Effector memory CD4-positive, alpha-beta T cell (primary cell): ENCODE results near the gene NUDT15.
A peak's percentile ranks its signal among the peaks of the same experiment; 100 is the strongest.
"Not testable (repeated sequence)": the region's sequence is repeated elsewhere in the genome, so short reads cannot be mapped to it uniquely, and the experiment has no call there.

ENCODE experiments used
- DNase-seq, 3 donors: peaks; one replicate each; pipeline ENCODE4 v3.0.0-alpha.2; 2020
- H3K27ac ChIP-seq: 2 replicates; pipeline ENCODE4 v1.7.0; 2013; ENCODE audit warnings: mild to moderate bottlenecking, low read length, moderate library complexity; ENCODE audit not compliant: insufficient read depth, poor library complexity, severe bottlenecking
- H3K27me3 ChIP-seq: replicated peaks from 2 replicates; pipeline ENCODE4 v1.7.0; 2013; ENCODE audit warnings: mild to moderate bottlenecking, low read length; ENCODE audit not compliant: insufficient read depth, control insufficient read depth, poor library complexity, severe bottlenecking
- H3K36me3 ChIP-seq: 2 replicates; pipeline ENCODE4 v1.7.0; 2013; ENCODE audit warnings: mild to moderate bottlenecking, low read length, moderate library complexity; ENCODE audit not compliant: control insufficient read depth, insufficient read depth
- H3K4me1 ChIP-seq: 2 replicates; pipeline ENCODE4 v1.7.0; 2013; ENCODE audit warnings: low read length, mild to moderate bottlenecking; ENCODE audit not compliant: control insufficient read depth, insufficient read depth, poor library complexity, severe bottlenecking
- H3K4me3 ChIP-seq: 2 replicates; pipeline ENCODE4 v1.7.0; 2013; ENCODE audit warnings: low read length, low read depth, mild to moderate bottlenecking; ENCODE audit not compliant: insufficient read depth, poor library complexity, severe bottlenecking
- H3K9me3 ChIP-seq: 2 replicates; pipeline ENCODE4 v1.7.0; 2013; ENCODE audit warnings: mild to moderate bottlenecking, low read length, moderate library complexity; ENCODE audit not compliant: control insufficient read depth
- total RNA-seq, 3 donors: gene quantifications; one replicate each; lab custom pipeline; 2026; lab: John Stamatoyannopoulos, UW

Gene NUDT15
- 8.1 to 26.5 (median 14.4) reads per million in 3 donors for total RNA-seq

DNA sequence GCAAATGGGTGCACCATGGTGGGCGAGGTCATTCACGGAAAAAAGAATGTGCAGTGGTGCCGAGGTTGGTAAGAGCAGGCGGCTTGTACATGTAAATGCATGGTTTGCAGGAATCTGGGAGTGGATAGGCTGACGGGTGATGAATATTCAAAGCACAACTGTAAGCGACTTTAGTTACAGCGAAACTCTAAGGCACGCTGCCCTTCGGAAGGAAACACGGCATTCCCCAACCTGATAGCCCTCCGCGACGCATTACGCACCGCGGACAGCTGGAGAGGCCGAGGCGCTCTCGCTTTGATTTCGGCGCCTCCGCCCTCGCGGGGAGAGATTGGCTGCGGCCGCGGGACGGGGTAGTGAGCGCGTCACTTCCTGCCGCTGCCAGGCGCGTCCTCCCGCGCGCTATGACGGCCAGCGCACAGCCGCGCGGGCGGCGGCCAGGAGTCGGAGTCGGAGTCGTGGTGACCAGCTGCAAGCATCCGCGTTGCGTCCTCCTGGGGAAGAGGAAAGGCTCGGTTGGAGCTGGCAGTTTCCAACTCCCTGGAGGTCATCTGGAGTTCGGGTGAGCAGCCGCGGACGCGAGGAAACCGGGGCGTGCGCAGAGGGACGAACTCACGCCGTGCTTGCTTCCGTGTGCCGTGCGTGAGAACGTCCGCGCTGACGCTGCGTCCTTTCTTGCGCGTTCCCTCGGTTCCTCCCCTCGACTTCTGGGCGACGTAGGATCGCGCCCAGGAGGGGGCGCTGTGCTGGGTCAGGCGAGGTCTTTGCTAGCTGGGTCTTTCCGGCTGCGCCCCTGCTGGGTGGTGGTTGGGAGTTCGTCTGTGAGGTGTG, at the start of gene NUDT15:
NUDT15 (plus strand) TSS at position 381 of the 828 bp plus-strand sequence; CDS start at position 402, 21 bp downstream.
- Histone ChIP-seq H3K27ac (peak within 1 kb of the TSS; percentile 94), H3K27me3 (no peaks in the 10 kb centered on the region), H3K4me3 (peak within 1 kb of the TSS; percentile 77), H3K4me1 (peaks cover 8% of the 10 kb centered on the region), H3K36me3 (peaks cover 7% of the 10 kb centered on the region), H3K9me3 (no peaks in the 10 kb centered on the region)
- DNase-seq, result peak; percentile 92 to 94 (median 92)

DNA sequence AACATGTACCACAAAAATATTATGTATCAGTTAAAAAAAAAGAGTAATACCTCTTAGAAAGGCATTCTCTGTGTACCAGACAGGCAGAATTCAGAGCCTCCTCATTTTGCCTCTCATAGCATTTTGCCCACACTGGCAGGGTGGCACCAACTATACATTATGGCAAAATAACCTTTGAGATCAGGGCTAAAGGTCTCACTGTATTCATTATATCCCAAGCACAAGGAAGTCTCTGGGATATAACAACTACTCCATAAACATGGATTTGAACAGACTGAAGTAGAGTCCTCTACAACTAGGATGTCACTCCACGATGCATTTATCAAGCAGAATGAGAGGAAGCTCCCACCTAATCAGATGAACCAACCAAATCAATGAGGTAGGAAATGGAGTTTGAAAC, 47.1 kb upstream of the NUDT15 start:
- no peak overlapping the region for H3K27ac ChIP-seq

DNA sequence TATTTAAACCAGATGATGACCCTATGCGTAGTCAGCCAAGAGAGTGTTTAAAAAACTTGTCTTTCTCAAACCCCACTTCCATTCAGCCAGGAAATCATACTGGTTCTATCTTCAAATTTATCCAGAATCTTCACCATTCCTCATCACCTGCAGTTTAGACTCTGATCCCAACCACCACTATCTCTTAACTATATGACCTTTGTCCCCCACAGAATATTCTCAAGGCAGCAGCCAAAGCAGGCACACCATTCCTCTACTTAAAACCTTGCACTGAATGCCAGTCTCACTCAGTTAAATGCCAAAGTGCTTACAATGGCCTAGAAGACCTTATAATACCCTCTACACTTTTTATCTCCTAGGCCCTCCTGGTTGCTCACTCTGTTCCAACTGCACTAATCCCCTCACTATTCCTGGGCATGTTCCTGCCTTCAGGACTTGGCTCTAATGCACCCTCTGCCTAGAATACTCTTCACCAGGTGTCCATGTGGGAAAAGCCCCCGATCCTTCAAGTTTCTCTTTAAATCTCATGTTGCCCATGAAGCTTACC, 46.5 kb upstream of the NUDT15 start:
- no peaks in the 10 kb centered on the region for H3K27me3 ChIP-seq
- no peak overlapping the region for H3K27ac ChIP-seq
- no peak overlapping the region for H3K4me3 ChIP-seq
- H3K9me3 ChIP-seq, result no peaks in the 10 kb centered on the region
- H3K36me3 ChIP-seq, result peaks cover 28% of the 10 kb centered on the region
- DNase-seq, result no peak
- H3K4me1 ChIP-seq, result no peaks in the 10 kb centered on the region

More for the DNA sequence above, 47.1 kb upstream of the NUDT15 start:
- no peaks in the 10 kb centered on the region for H3K27me3 ChIP-seq
- no peak for DNase-seq
- H3K9me3 ChIP-seq, result no peaks in the 10 kb centered on the region
- H3K4me3 ChIP-seq, result no peak overlapping the region
- H3K4me1 ChIP-seq, result no peaks in the 10 kb centered on the region
- H3K36me3 ChIP-seq, result peaks cover 34% of the 10 kb centered on the region

DNA sequence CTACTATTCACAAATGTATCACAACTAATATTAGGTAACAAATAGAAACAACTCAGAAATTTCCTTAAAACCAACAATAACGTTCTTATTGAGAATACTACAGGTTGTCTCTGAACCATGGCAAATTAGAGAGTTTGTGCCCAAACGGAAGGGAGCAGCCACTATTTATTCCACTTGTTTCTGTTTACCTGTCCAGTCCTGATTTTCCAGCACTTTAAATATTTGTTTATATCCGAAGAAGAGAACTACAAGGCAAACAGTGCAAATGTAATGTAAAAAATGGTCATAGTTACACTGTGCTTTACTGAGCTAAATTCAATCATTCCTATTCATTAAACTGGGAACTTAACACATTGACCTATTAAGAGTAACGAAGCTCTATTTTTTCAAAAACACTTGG, 45.7 kb upstream of the NUDT15 start:
- H3K27me3 ChIP-seq, result no peaks in the 10 kb centered on the region
- H3K4me3 ChIP-seq, result no peak overlapping the region
- no peak overlapping the region for H3K27ac ChIP-seq
- H3K4me1 ChIP-seq, result no peaks in the 10 kb centered on the region
- H3K36me3 ChIP-seq, result peaks cover 27% of the 10 kb centered on the region
- H3K9me3 ChIP-seq, result no peaks in the 10 kb centered on the region
- DNase-seq, result no peak

DNA sequence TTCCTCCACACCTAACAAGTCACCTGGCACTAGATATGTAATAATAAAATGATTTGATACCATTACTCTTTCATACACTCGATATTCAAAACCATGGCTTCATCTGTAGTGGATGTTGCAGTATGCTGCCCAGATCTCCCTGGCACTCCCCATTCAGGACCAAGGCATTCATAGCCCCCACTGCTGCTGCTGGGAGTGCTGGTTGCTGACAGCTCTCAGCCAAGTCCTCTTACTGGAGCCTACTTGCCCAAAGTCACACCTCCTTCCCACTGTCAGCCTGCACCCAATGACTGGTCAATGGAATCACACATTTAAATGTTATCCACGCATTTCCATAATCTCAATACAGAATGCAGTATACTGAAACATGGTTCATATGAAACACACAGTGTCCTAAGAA, 40.1 kb upstream of the NUDT15 start:
- no peak overlapping the region for H3K27ac ChIP-seq
- H3K4me3 ChIP-seq, result no peak overlapping the region
- H3K36me3 ChIP-seq, result peaks cover 12% of the 10 kb centered on the region
- H3K4me1 ChIP-seq, result no peaks in the 10 kb centered on the region
- no peaks in the 10 kb centered on the region for H3K27me3 ChIP-seq
- H3K9me3 ChIP-seq, result no peaks in the 10 kb centered on the region
- DNase-seq, result no peak

DNA sequence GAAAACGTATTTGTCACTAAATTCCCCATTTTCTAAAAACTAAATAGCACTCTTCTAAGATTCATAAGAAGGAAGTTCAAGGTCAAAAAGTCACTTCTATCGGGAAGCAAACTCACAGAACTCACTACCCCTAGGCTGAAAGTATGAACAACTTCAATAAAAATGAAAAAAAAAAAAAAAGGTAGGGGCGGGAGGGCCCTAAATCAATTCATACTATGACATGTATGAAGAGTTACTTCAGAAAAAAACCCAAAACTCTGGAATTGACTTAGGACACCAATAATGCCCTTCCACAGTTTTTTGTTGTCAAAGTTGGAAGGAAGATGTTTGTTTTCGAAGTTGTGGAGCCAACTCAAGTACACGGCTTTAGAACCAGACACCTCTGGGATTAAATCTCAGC, 37.6 kb upstream of the NUDT15 start:
- no peaks in the 10 kb centered on the region for H3K9me3 ChIP-seq
- DNase-seq, result no peak
- no peaks in the 10 kb centered on the region for H3K4me1 ChIP-seq
- peak overlapping the region; percentile 97 for H3K4me3 ChIP-seq
- no peak overlapping the region for H3K27ac ChIP-seq
- H3K27me3 ChIP-seq, result no peaks in the 10 kb centered on the region
- H3K36me3 ChIP-seq, result no peaks in the 10 kb centered on the region

DNA sequence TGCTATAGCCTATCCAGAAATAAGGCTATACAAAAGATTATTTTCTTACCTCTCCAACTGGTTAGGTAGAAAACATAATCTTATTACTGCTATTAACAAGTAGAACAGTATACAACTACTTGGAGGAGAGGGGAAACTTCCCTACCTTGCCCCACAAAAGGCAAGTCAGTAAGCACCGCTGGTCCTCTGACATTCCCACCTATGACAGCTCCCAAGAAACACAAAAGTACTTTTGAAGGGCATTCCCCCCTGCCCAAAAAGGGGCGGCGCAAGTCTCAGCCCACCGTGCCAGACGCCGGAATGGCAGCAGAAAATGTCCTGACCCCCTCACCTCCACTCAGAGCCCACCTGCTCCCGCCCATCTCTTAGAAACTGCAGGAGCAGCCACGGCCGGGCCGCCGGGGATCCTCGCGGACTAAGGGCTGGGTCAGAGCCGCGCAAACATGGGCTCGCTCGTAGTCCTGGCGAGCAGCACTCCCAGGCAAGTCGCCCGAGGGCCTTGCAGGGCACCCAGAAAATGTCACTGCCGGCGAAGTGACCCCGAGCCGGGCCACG, 36.9 kb upstream of the NUDT15 start:
- Histone ChIP-seq H3K4me1 (no peaks in the 10 kb centered on the region), H3K27ac (peak overlapping the region; percentile 61), H3K36me3 (no peaks in the 10 kb centered on the region), H3K27me3 (no peaks in the 10 kb centered on the region), H3K9me3 (no peaks in the 10 kb centered on the region), H3K4me3 (peak overlapping the region; percentile 97)
- peak in 1 of 3 donors; percentile 0 for DNase-seq

DNA sequence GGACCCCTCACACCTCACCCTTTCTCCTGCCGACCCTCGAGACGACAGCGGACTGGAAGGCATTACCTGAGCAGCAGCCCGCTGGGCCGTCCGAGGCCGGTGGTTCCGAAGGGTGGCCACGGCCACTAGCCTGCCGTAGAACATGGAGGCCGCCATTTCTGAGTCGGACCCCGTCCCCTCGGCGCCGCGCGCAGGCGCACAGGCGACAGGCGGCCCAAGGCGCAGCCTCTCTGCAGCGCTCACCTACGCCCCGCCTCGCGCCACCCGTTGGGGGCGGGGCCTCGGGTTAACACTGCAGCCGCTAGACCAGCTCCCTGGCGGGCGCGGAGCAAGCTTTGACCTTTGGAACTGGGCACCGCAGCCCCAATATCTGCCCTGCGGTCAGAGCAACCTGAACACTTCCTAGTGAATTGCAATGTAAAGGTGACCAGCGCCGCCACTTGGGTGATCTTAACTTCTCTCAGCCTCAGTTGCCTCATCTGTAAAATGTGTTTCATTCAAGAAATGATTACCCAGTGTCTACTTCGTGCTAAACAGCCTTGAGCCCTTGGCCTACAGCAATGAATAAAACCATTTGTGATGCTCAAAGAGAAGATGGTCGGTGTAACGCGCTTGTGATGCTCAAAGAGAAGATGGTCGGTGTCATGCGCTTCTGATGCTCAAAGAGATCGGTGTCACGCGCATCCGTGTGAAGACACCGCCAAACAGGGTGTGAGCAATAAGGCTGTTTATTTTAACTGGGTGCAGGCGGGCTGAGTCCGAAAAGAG, 36.2 kb upstream of the NUDT15 start, which contains the start of gene SUCLA2:
SUCLA2 (minus strand) TSS at position 160 of the 768 bp plus-strand sequence; CDS start at position 156, 4 bp downstream.
- H3K4me3 ChIP-seq, result peak within 1 kb of the TSS; percentile 97
- peak; percentile 72 to 75 (median 75) for DNase-seq
- no peaks in the 10 kb centered on the region for H3K27me3 ChIP-seq
- H3K9me3 ChIP-seq, result no peaks in the 10 kb centered on the region
- H3K4me1 ChIP-seq, result no peaks in the 10 kb centered on the region
- H3K36me3 ChIP-seq, result no peaks in the 10 kb centered on the region
- H3K27ac ChIP-seq, result peak within 1 kb of the TSS; percentile 61

DNA sequence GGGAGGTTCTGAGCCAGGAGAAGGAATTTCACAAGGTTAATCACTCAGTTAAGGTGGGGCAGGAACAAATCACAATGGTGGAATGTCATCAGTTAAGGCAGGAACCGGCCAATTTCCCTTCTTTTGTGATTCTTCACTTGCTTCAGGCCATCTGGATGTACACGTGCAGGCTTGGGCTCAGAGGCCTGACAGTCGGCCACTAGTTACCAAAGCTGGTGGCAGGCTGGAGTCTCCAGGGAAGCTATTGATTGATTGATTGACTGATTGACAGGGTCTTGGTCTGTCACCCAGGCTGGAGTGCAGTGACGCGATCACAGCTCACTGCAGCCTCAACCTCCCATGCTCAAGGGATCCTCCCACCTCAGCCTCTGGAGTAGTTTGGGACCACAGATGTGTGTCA, 35.5 kb upstream of the NUDT15 start:
- not testable (repeated sequence) for H3K36me3 ChIP-seq, H3K27ac ChIP-seq, H3K9me3 ChIP-seq, H3K4me1 ChIP-seq, DNase-seq, H3K4me3 ChIP-seq, H3K27me3 ChIP-seq
